ENCODE data around the gene RYK.

The RYK gene

GRCh38 chr3:134251731-134252391 lies 1.2 kb upstream of the RYK start:
- H3K4me1 Mint-ChIP-seq, result peaks cover 48% of the 10 kb centered on the region
- H3K27me3 Mint-ChIP-seq (ENCODE audit: low read depth, poor library complexity), result no peaks in the 10 kb centered on the region
- peak overlapping the region; percentile 84 for H3K4me3 Mint-ChIP-seq
- H3K27ac Mint-ChIP-seq, result peak overlapping the region; percentile 89
- DNase-seq, result peak; percentile 12
- H3K9me3 Mint-ChIP-seq, result peaks cover 7% of the 10 kb centered on the region
- peaks cover 19% of the 10 kb centered on the region for H3K36me3 Mint-ChIP-seq (ENCODE audit: low read depth)
- TF ChIP-seq CTCF (IDR thresholded peaks at IDR 0.05), result no peak

GRCh38 chr3:134249935-134250716 lies 533 bp downstream of the RYK start:
- peaks cover 37% of the 10 kb centered on the region for H3K36me3 Mint-ChIP-seq (ENCODE audit: low read depth)
- TF ChIP-seq CTCF (IDR thresholded peaks at IDR 0.05), result no peak
- DNase-seq, result peak; percentile 78
- no peaks in the 10 kb centered on the region for H3K27me3 Mint-ChIP-seq (ENCODE audit: low read depth, poor library complexity)
- peaks cover 62% of the 10 kb centered on the region for H3K4me1 Mint-ChIP-seq
- peaks cover 18% of the 10 kb centered on the region for H3K9me3 Mint-ChIP-seq
- peak overlapping the region; percentile 95 for H3K27ac Mint-ChIP-seq
- peak overlapping the region; percentile 95 for H3K4me3 Mint-ChIP-seq

- H3K9me3 Mint-ChIP-seq, result peaks cover 18% of the 10 kb centered on the region
- peaks cover 42% of the 10 kb centered on the region for H3K36me3 Mint-ChIP-seq (ENCODE audit: low read depth)
- peak overlapping the region; percentile 95 for H3K4me3 Mint-ChIP-seq
- peak overlapping the region; percentile 95 for H3K27ac Mint-ChIP-seq
- DNase-seq, result no peak
- TF ChIP-seq CTCF (IDR thresholded peaks at IDR 0.05), result no peak
- no peaks in the 10 kb centered on the region for H3K27me3 Mint-ChIP-seq (ENCODE audit: low read depth, poor library complexity)
- H3K4me1 Mint-ChIP-seq, result peaks cover 69% of the 10 kb centered on the region
Measured at GRCh38 chr3:134249296-134249841, 1.3 kb downstream of the RYK start.

GRCh38 chr3:134244921-134245320 lies 5.7 kb downstream of the RYK start:
- TF ChIP-seq CTCF (IDR thresholded peaks at IDR 0.05), result no peak
- peaks cover 58% of the 10 kb centered on the region for H3K36me3 Mint-ChIP-seq (ENCODE audit: low read depth)
- H3K9me3 Mint-ChIP-seq, result peaks cover 18% of the 10 kb centered on the region
- no peak for DNase-seq
- no peak overlapping the region for H3K4me3 Mint-ChIP-seq
- H3K27me3 Mint-ChIP-seq (ENCODE audit: low read depth, poor library complexity), result no peaks in the 10 kb centered on the region
- peak overlapping the region; percentile 60 for H3K27ac Mint-ChIP-seq
- H3K4me1 Mint-ChIP-seq, result peaks cover 55% of the 10 kb centered on the region

- no peak for DNase-seq
- Mint-ChIP-seq H3K27ac (no peak overlapping the region), H3K36me3 (ENCODE audit: low read depth) (peaks cover 49% of the 10 kb centered on the region), H3K27me3 (ENCODE audit: low read depth, poor library complexity) (no peaks in the 10 kb centered on the region), H3K4me1 (peaks cover 50% of the 10 kb centered on the region), H3K9me3 (peaks cover 18% of the 10 kb centered on the region), H3K4me3 (no peak overlapping the region)
- no peak for TF ChIP-seq CTCF (IDR thresholded peaks at IDR 0.05)
Measured at GRCh38 chr3:134242649-134243617, 7.7 kb downstream of the RYK start.
